Measurements from ENCODE around the gene CRYBG1. TPM values are rescaled to one million over a fixed set of nuclear protein-coding genes. Genes with fewer than 3 reads are reported as not detected.
A peak's percentile ranks its signal among the peaks of the same experiment; 100 is the strongest.

CRYBG1 gene
- polyA plus RNA-seq, 2 donors: 45.2 to 74.9 TPM

GRCh38 chr6:106334646-106335448 lies 25.7 kb upstream of the CRYBG1 start:
- 21 to 22% methylated on average over 5 of the region's 5 CpGs for WGBS, 2 donors
- no peaks in the 10 kb centered on the region for H3K4me1 ChIP-seq (ENCODE audit: control insufficient read depth in 2 of 2, insufficient read depth in 2 of 2, low read length in 1 of 2)
- no peaks in the 10 kb centered on the region for H3K36me3 ChIP-seq (ENCODE audit: control insufficient read depth in 2 of 2, insufficient read depth in 2 of 2, low read length in 1 of 2)
- no peaks in the 10 kb centered on the region for H3K27me3 ChIP-seq (ENCODE audit: control insufficient read depth in 1 of 2, insufficient read depth in 2 of 2, low read length in 2 of 2)
- H3K4me3 ChIP-seq (ENCODE audit: low read depth in 1 of 2, low read length in 2 of 2): no peak overlapping the region
- no peak overlapping the region for H3K27ac ChIP-seq (ENCODE audit: low read depth in 2 of 2, low read length in 1 of 2)
- no peaks in the 10 kb centered on the region for H3K9me3 ChIP-seq (ENCODE audit: control insufficient read depth in 2 of 2, insufficient read depth in 1 of 2, low read depth in 1 of 2, low read length in 1 of 2)

GRCh38 chr6:106339334-106340029 lies 21.0 kb upstream of the CRYBG1 start:
- WGBS, 2 donors: 14 to 18% methylated on average over 9 of the region's 9 CpGs
- H3K27ac ChIP-seq (ENCODE audit: low read depth in 2 of 2, low read length in 1 of 2): peak overlapping the region in 1 of 2 donors; percentile 45
- H3K4me3 ChIP-seq (ENCODE audit: low read depth in 1 of 2, low read length in 2 of 2): no peak overlapping the region

GRCh38 chr6:106347219-106347618 lies 13.3 kb upstream of the CRYBG1 start:
- H3K36me3 ChIP-seq (ENCODE audit: control insufficient read depth in 2 of 2, insufficient read depth in 2 of 2, low read length in 1 of 2): no peaks in the 10 kb centered on the region
- H3K27me3 ChIP-seq (ENCODE audit: control insufficient read depth in 1 of 2, insufficient read depth in 2 of 2, low read length in 2 of 2): no peaks in the 10 kb centered on the region
- H3K9me3 ChIP-seq (ENCODE audit: control insufficient read depth in 2 of 2, insufficient read depth in 1 of 2, low read depth in 1 of 2, low read length in 1 of 2): no peaks in the 10 kb centered on the region
- no peaks in the 10 kb centered on the region for H3K4me1 ChIP-seq (ENCODE audit: control insufficient read depth in 2 of 2, insufficient read depth in 2 of 2, low read length in 1 of 2)
- 66 to 86% methylated on average over 1 of the region's 1 CpG for WGBS, 2 donors
- no peak overlapping the region for H3K27ac ChIP-seq (ENCODE audit: low read depth in 2 of 2, low read length in 1 of 2)
- no peak overlapping the region for H3K4me3 ChIP-seq (ENCODE audit: low read depth in 1 of 2, low read length in 2 of 2)

More at GRCh38 chr6:106339334-106340029, 21.0 kb upstream of the CRYBG1 start:
- no peaks in the 10 kb centered on the region for H3K4me1 ChIP-seq (ENCODE audit: control insufficient read depth in 2 of 2, insufficient read depth in 2 of 2, low read length in 1 of 2)
- H3K36me3 ChIP-seq (ENCODE audit: control insufficient read depth in 2 of 2, insufficient read depth in 2 of 2, low read length in 1 of 2): no peaks in the 10 kb centered on the region
- no peaks in the 10 kb centered on the region for H3K27me3 ChIP-seq (ENCODE audit: control insufficient read depth in 1 of 2, insufficient read depth in 2 of 2, low read length in 2 of 2)
- no peaks in the 10 kb centered on the region for H3K9me3 ChIP-seq (ENCODE audit: control insufficient read depth in 2 of 2, insufficient read depth in 1 of 2, low read depth in 1 of 2, low read length in 1 of 2)

- Histone ChIP-seq H3K27me3 (ENCODE audit: control insufficient read depth in 1 of 2, insufficient read depth in 2 of 2, low read length in 2 of 2) (peaks cover 0 to 5% of the 10 kb centered on the region in 2 donors), H3K9me3 (ENCODE audit: control insufficient read depth in 2 of 2, insufficient read depth in 1 of 2, low read depth in 1 of 2, low read length in 1 of 2) (no peaks in the 10 kb centered on the region), H3K27ac (ENCODE audit: low read depth in 2 of 2, low read length in 1 of 2) (peak overlapping the region in 1 of 2 donors; percentile 18), H3K4me3 (ENCODE audit: low read depth in 1 of 2, low read length in 2 of 2) (no peak overlapping the region), H3K36me3 (ENCODE audit: control insufficient read depth in 2 of 2, insufficient read depth in 2 of 2, low read length in 1 of 2) (no peaks in the 10 kb centered on the region), H3K4me1 (ENCODE audit: control insufficient read depth in 2 of 2, insufficient read depth in 2 of 2, low read length in 1 of 2) (peaks cover 0 to 4% of the 10 kb centered on the region in 2 donors)
- WGBS, 2 donors: 72 to 81% methylated on average over 1 of the region's 1 CpG
These were observed 4.1 kb upstream of the CRYBG1 start for GRCh38 chr6:106356378-106356777.

GRCh38 chr6:106359959-106360409 lies 533 bp upstream of the CRYBG1 start:
- Histone ChIP-seq H3K27ac (ENCODE audit: low read depth in 2 of 2, low read length in 1 of 2) (peak overlapping the region in 1 of 2 donors; percentile 18), H3K4me1 (ENCODE audit: control insufficient read depth in 2 of 2, insufficient read depth in 2 of 2, low read length in 1 of 2) (peaks cover 0 to 4% of the 10 kb centered on the region in 2 donors), H3K9me3 (ENCODE audit: control insufficient read depth in 2 of 2, insufficient read depth in 1 of 2, low read depth in 1 of 2, low read length in 1 of 2) (no peaks in the 10 kb centered on the region), H3K36me3 (ENCODE audit: control insufficient read depth in 2 of 2, insufficient read depth in 2 of 2, low read length in 1 of 2) (peaks cover 0 to 2% of the 10 kb centered on the region in 2 donors), H3K4me3 (ENCODE audit: low read depth in 1 of 2, low read length in 2 of 2) (peak overlapping the region; percentile 75 to 77), H3K27me3 (ENCODE audit: control insufficient read depth in 1 of 2, insufficient read depth in 2 of 2, low read length in 2 of 2) (peaks cover 0 to 5% of the 10 kb centered on the region in 2 donors)
- WGBS, 2 donors: 17 to 23% methylated on average over 12 of the region's 12 CpGs

GRCh38 chr6:106360989-106361430 lies 493 bp downstream of the CRYBG1 start:
- H3K27me3 ChIP-seq (ENCODE audit: control insufficient read depth in 1 of 2, insufficient read depth in 2 of 2, low read length in 2 of 2): peaks cover 0 to 5% of the 10 kb centered on the region in 2 donors
- H3K9me3 ChIP-seq (ENCODE audit: control insufficient read depth in 2 of 2, insufficient read depth in 1 of 2, low read depth in 1 of 2, low read length in 1 of 2): no peaks in the 10 kb centered on the region
- WGBS, 2 donors: 2% methylated on average over 31 of the region's 31 CpGs
- peaks cover 0 to 2% of the 10 kb centered on the region in 2 donors for H3K36me3 ChIP-seq (ENCODE audit: control insufficient read depth in 2 of 2, insufficient read depth in 2 of 2, low read length in 1 of 2)
- H3K27ac ChIP-seq (ENCODE audit: low read depth in 2 of 2, low read length in 1 of 2): peak overlapping the region; percentile 70 to 76
- peak overlapping the region; percentile 75 to 77 for H3K4me3 ChIP-seq (ENCODE audit: low read depth in 1 of 2, low read length in 2 of 2)
- peaks cover 0 to 4% of the 10 kb centered on the region in 2 donors for H3K4me1 ChIP-seq (ENCODE audit: control insufficient read depth in 2 of 2, insufficient read depth in 2 of 2, low read length in 1 of 2)

- H3K27ac ChIP-seq (ENCODE audit: low read depth in 2 of 2, low read length in 1 of 2): no peak overlapping the region
- 92 to 96% methylated on average over 3 of the region's 3 CpGs for WGBS, 2 donors
- H3K36me3 ChIP-seq (ENCODE audit: control insufficient read depth in 2 of 2, insufficient read depth in 2 of 2, low read length in 1 of 2): peaks cover 0 to 2% of the 10 kb centered on the region in 2 donors
- peak overlapping the region; percentile 34 to 39 for H3K4me3 ChIP-seq (ENCODE audit: low read depth in 1 of 2, low read length in 2 of 2)
- no peaks in the 10 kb centered on the region for H3K9me3 ChIP-seq (ENCODE audit: control insufficient read depth in 2 of 2, insufficient read depth in 1 of 2, low read depth in 1 of 2, low read length in 1 of 2)
- H3K27me3 ChIP-seq (ENCODE audit: control insufficient read depth in 1 of 2, insufficient read depth in 2 of 2, low read length in 2 of 2): no peaks in the 10 kb centered on the region
- peaks cover 0 to 4% of the 10 kb centered on the region in 2 donors for H3K4me1 ChIP-seq (ENCODE audit: control insufficient read depth in 2 of 2, insufficient read depth in 2 of 2, low read length in 1 of 2)
These were observed 3.1 kb downstream of the CRYBG1 start for GRCh38 chr6:106363401-106364138.

- H3K4me1 ChIP-seq (ENCODE audit: control insufficient read depth in 2 of 2, insufficient read depth in 2 of 2, low read length in 1 of 2): peaks cover 0 to 5% of the 10 kb centered on the region in 2 donors
- 58% methylated on average over 2 of the region's 2 CpGs for WGBS, 2 donors
- no peaks in the 10 kb centered on the region for H3K9me3 ChIP-seq (ENCODE audit: control insufficient read depth in 2 of 2, insufficient read depth in 1 of 2, low read depth in 1 of 2, low read length in 1 of 2)
- no peak overlapping the region for H3K27ac ChIP-seq (ENCODE audit: low read depth in 2 of 2, low read length in 1 of 2)
- peak overlapping the region in 1 of 2 donors; percentile 19 for H3K4me3 ChIP-seq (ENCODE audit: low read depth in 1 of 2, low read length in 2 of 2)
- H3K27me3 ChIP-seq (ENCODE audit: control insufficient read depth in 1 of 2, insufficient read depth in 2 of 2, low read length in 2 of 2): no peaks in the 10 kb centered on the region
- H3K36me3 ChIP-seq (ENCODE audit: control insufficient read depth in 2 of 2, insufficient read depth in 2 of 2, low read length in 1 of 2): no peaks in the 10 kb centered on the region
These were observed 9.2 kb downstream of the CRYBG1 start for GRCh38 chr6:106369739-106370138.

GRCh38 chr6:106370639-106371038 lies 10.1 kb downstream of the CRYBG1 start:
- Histone ChIP-seq H3K36me3 (ENCODE audit: control insufficient read depth in 2 of 2, insufficient read depth in 2 of 2, low read length in 1 of 2) (no peaks in the 10 kb centered on the region), H3K4me3 (ENCODE audit: low read depth in 1 of 2, low read length in 2 of 2) (no peak overlapping the region), H3K9me3 (ENCODE audit: control insufficient read depth in 2 of 2, insufficient read depth in 1 of 2, low read depth in 1 of 2, low read length in 1 of 2) (no peaks in the 10 kb centered on the region), H3K27me3 (ENCODE audit: control insufficient read depth in 1 of 2, insufficient read depth in 2 of 2, low read length in 2 of 2) (no peaks in the 10 kb centered on the region), H3K27ac (ENCODE audit: low read depth in 2 of 2, low read length in 1 of 2) (peak overlapping the region; percentile 80 to 89), H3K4me1 (ENCODE audit: control insufficient read depth in 2 of 2, insufficient read depth in 2 of 2, low read length in 1 of 2) (peaks cover 0 to 5% of the 10 kb centered on the region in 2 donors)
- WGBS, 2 donors: 35 to 45% methylated on average over 1 of the region's 1 CpG

All from esophagus (tissue), 2 donors.